K562 (cell line): Measurements from ENCODE around the gene MGAT5. TPM values are rescaled to one million over a fixed set of nuclear protein-coding genes. Genes with fewer than 3 reads are reported as not detected.

Experiments used
- JUNB ChIP-seq: fragments of 450-650 bp; formaldehyde crosslinking; conservative IDR thresholded peaks from 2 replicates; pipeline ENCODE4 v1.4.0; 2020; ENCODE audit warnings: mild to moderate bottlenecking
- NELFE ChIP-seq: IDR thresholded peaks from 2 replicates; pipeline ENCODE4 v1.6.1; 2011; ENCODE audit warnings: mild to moderate bottlenecking; ENCODE audit not compliant: insufficient read depth, insufficient read length
- PATZ1 ChIP-seq: fragments of 250-450 bp; sonication (Bioruptor Pico); IDR thresholded peaks from 2 replicates; pipeline ENCODE4 v1.5.0; 2020; ENCODE audit warnings: mild to moderate bottlenecking, borderline replicate concordance
- POLR2G ChIP-seq: fragments of 200-400 bp; formaldehyde crosslinking; IDR thresholded peaks from 2 replicates; pipeline ENCODE4 v1.6.1; 2017; ENCODE audit warnings: low read depth, mild to moderate bottlenecking, antibody characterized with exemption, low read length, moderate library complexity
- PTBP1 ChIP-seq: fragments of 200-400 bp; formaldehyde crosslinking; IDR thresholded peaks from 2 replicates; pipeline ENCODE4 v1.6.1; 2017; ENCODE audit warnings: low read depth, low read length
- SREBF2 ChIP-seq: sonication (generic); formaldehyde crosslinking; IDR thresholded peaks from 2 replicates; pipeline ENCODE4 v1.4.0; 2020; ENCODE audit warnings: mild to moderate bottlenecking, missing genetic modification reagents
- ZNF347 ChIP-seq: fragments of 450-650 bp; formaldehyde crosslinking; IDR thresholded peaks from 2 replicates; pipeline ENCODE4 v1.4.0; 2020; ENCODE audit warnings: low read depth, mild to moderate bottlenecking, moderate library complexity
- ZNF584 ChIP-seq: fragments of 200-800 bp; sonication (Bioruptor generic); IDR thresholded peaks from 2 replicates; pipeline ENCODE4 v1.6.1; 2016; ENCODE audit warnings: low read depth, mild to moderate bottlenecking, missing genetic modification characterization, missing compliant biosample characterization
- ZSCAN32 ChIP-seq: fragments of 450-650 bp; formaldehyde crosslinking; IDR thresholded peaks from 2 replicates; pipeline ENCODE4 v1.4.0; 2020; ENCODE audit warnings: mild to moderate bottlenecking, moderate library complexity
- polyA plus RNA-seq, 8 experiments: library from polyadenylated mRNA; depleted of rRNA in 4 of 8; stranded (reverse) in 5 of 8; unstranded in 3 of 8; fragments of >200 nt; fragmentation: Nextera tagmentation in 2 of 8; fragmentation: Illumina TruSeq in 1 of 8; extraction: Ambion mirVana in 2 of 8; extraction: Trizol in 1 of 8; gene quantifications; 2 replicates each; pipeline versions ENCODE4 v1.2.1 to v1.2.3, GENCODE V29; 2011 to 2014; ENCODE audit warnings: inconsistent platforms in 1 of 8, missing spikeins in 1 of 8
- total RNA-seq, 7 experiments: library from RNA; depleted of rRNA in 6 of 7; stranded (reverse); fragments of >200 nt in 6 of 7; fragmentation: Illumina TruSeq in 2 of 7; extraction: Trizol in 2 of 7; gene quantifications; 2 replicates each; pipeline versions ENCODE4 v1.2.1 to v1.2.3, GENCODE V29; 2011 to 2021; ENCODE audit warnings: low replicate concordance in 1 of 7
- TF ChIP-seq, protein P1 (sequence below): IDR thresholded peaks from 2 replicates; pipeline ENCODE4 v1.6.1; 2011; ENCODE audit warnings: borderline replicate concordance, low read depth, mild to moderate bottlenecking, moderate library complexity, low read length; ENCODE audit not compliant: insufficient read depth, poor library complexity, severe bottlenecking

Gene MGAT5
- total and polyA plus RNA-seq, 9 of the 15 experiments (the other 6 are each of a cell fraction or from before 2014, with no cell fraction given), result 1.6 to 18.6 (median 11.1) TPM

GRCh38 chr2:134449157-134449556 lies 195.3 kb downstream of the MGAT5 start (continued):
- TF ChIP-seq ZNF584 (no peak), JUNB (no peak), POLR2G (no peak), NELFE (no peak), PTBP1 (no peak), ZNF347 (CRISPR knock-in tag) (no peak), ZSCAN32 (CRISPR knock-in tag) (no peak), PATZ1 (CRISPR knock-in tag) (no peak), SREBF2 (CRISPR knock-in tag) (no peak)
- TF ChIP-seq, protein P1, sequence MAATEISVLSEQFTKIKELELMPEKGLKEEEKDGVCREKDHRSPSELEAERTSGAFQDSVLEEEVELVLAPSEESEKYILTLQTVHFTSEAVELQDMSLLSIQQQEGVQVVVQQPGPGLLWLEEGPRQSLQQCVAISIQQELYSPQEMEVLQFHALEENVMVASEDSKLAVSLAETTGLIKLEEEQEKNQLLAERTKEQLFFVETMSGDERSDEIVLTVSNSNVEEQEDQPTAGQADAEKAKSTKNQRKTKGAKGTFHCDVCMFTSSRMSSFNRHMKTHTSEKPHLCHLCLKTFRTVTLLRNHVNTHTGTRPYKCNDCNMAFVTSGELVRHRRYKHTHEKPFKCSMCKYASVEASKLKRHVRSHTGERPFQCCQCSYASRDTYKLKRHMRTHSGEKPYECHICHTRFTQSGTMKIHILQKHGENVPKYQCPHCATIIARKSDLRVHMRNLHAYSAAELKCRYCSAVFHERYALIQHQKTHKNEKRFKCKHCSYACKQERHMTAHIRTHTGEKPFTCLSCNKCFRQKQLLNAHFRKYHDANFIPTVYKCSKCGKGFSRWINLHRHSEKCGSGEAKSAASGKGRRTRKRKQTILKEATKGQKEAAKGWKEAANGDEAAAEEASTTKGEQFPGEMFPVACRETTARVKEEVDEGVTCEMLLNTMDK, result no peak
